A549 (cell line): ENCODE results near the gene CFAP61. TPM values are rescaled to one million over a fixed set of nuclear protein-coding genes. Genes with fewer than 3 reads are reported as not detected.
A peak's percentile ranks its signal among the peaks of the same experiment; 100 is the strongest.

Experiments
- ATAC-seq, 2 experiments: fragments of 200-7000 bp in 1 of 2; fragments of >200 bp in 1 of 2; cut with Nextera tagmentation in 1 of 2; cut with Tn5 transposase in 1 of 2; 3 replicates each; pipeline versions ENCODE4 v1.8.0 to v1.9.1; 2018 to 2020; ENCODE audit warnings: mild to moderate bottlenecking in 1 of 2, moderate library complexity in 1 of 2
- CTCF ChIA-PET: fragments of 300-600 bp; sonication (Branson Sonifier 250); formaldehyde crosslinking; extraction: SDS; loops from one replicate; lab custom pipeline; 2021; ENCODE audit warnings: antibody characterized with exemption, inconsistent platforms; lab: Yijun Ruan, JAX
- POLR2A ChIA-PET: fragments of 350-600 bp; formaldehyde crosslinking; extraction: SDS; loops from one replicate; lab custom pipeline; 2021; ENCODE audit warnings: antibody characterized with exemption, inconsistent platforms; lab: Yijun Ruan, JAX
- DNase-seq, 2 experiments: peaks; one replicate each; pipeline versions ENCODE4 v3.0.0 to v3.0.0-alpha.2; 2011 to 2016; ENCODE audit warnings: low read depth in 1 of 2, low spot score in 1 of 2
- FAIRE-seq: peaks from 2 replicates; lab custom pipeline; 2011; peaks lifted over from hg19 to GRCh38; lab: Jason Lieb, UNC
- H3K27ac ChIP-seq, 2 experiments: fragments of >200 bp; sonication (Bioruptor Twin); formaldehyde crosslinking; 3 replicates each; pipeline ENCODE4 v1.5.1; 2016 to 2017
- H3K4me1 ChIP-seq: fragments of >200 bp; sonication (Bioruptor Twin); formaldehyde crosslinking; 3 replicates; pipeline ENCODE4 v1.6.1; 2016
- H3K4me2 ChIP-seq: fragments of >200 bp; sonication (Bioruptor Twin); formaldehyde crosslinking; 3 replicates; pipeline ENCODE4 v1.6.1; 2016
- H3K4me3 ChIP-seq: fragments of >200 bp; sonication (Bioruptor Twin); formaldehyde crosslinking; 3 replicates; pipeline ENCODE4 v1.5.1; 2016
- H3K9me3 ChIP-seq: fragments of >200 bp; sonication (Bioruptor Twin); formaldehyde crosslinking; 3 replicates; pipeline ENCODE4 v1.6.1; 2016
- CHD2 ChIP-seq: fragments of 150-350 bp; IDR thresholded peaks from 2 replicates; pipeline ENCODE4 v1.6.1; 2014; ENCODE audit warnings: low read length; ENCODE audit not compliant: partially characterized antibody
- EHMT2 ChIP-seq: fragments of 200-600 bp; sonication (generic); IDR thresholded peaks from 2 replicates; pipeline ENCODE4 v1.6.1; 2016; ENCODE audit warnings: antibody characterized with exemption, low read depth, mild to moderate bottlenecking, moderate library complexity
- EP300 ChIP-seq, 2 experiments: fragments of >200 bp; sonication (Bioruptor Twin); formaldehyde crosslinking; IDR thresholded peaks; 2 replicates in 1 of 2; 3 replicates in 1 of 2; pipeline ENCODE4 v1.6.1; 2016 to 2017
- HDAC2 ChIP-seq: fragments of 200-600 bp; sonication (generic); IDR thresholded peaks from 2 replicates; pipeline ENCODE4 v1.6.1; 2016
- HES2 ChIP-seq: fragments of >200 bp; sonication (Bioruptor Twin); formaldehyde crosslinking; IDR thresholded peaks from 2 replicates; pipeline ENCODE4 v1.6.1; 2016
- HEYL ChIP-seq: fragments of 250-450 bp; sonication (Bioruptor Pico); IDR thresholded peaks from 2 replicates; pipeline ENCODE4 v1.8.0; 2021; ENCODE audit warnings: mild to moderate bottlenecking, moderate library complexity
- HOXB5 ChIP-seq: fragments of 250-450 bp; sonication (Bioruptor Pico); IDR thresholded peaks from 2 replicates; pipeline ENCODE4 v1.5.0; 2020; ENCODE audit warnings: mild to moderate bottlenecking, moderate library complexity
- JUNB ChIP-seq: fragments of >200 bp; sonication (Bioruptor Twin); formaldehyde crosslinking; IDR thresholded peaks from 2 replicates; pipeline ENCODE4 v1.6.1; 2016
- KDM1A ChIP-seq: fragments of 200-600 bp; sonication (generic); IDR thresholded peaks from 2 replicates; pipeline ENCODE4 v1.6.1; 2016; ENCODE audit warnings: low read depth, mild to moderate bottlenecking
- MAZ ChIP-seq: fragments of 150-350 bp; IDR thresholded peaks from 2 replicates; pipeline ENCODE4 v1.6.1; 2014; ENCODE audit warnings: antibody characterized with exemption, low read depth, low read length, borderline replicate concordance
- MYC ChIP-seq: IDR thresholded peaks from 2 replicates; pipeline ENCODE4 v1.6.1; 2012; ENCODE audit warnings: mild to moderate bottlenecking, inconsistent platforms, low read length, improper control_type of control experiment, borderline replicate concordance
- PHF8 ChIP-seq: fragments of 200-600 bp; sonication (generic); IDR thresholded peaks from 2 replicates; pipeline ENCODE4 v1.6.1; 2016; ENCODE audit warnings: low read depth, mild to moderate bottlenecking, antibody characterized with exemption, moderate library complexity, borderline replicate concordance
- RAD21 ChIP-seq, 2 experiments: fragments of >200 bp in 1 of 2; sonication (Bioruptor Twin) in 1 of 2; formaldehyde crosslinking in 1 of 2; IDR thresholded peaks in 1 of 2; conservative IDR thresholded peaks in 1 of 2; 2 replicates in 1 of 2; 3 replicates in 1 of 2; pipeline ENCODE4 v1.6.1; 2012 to 2018; ENCODE audit warnings: inconsistent platforms in 1 of 2
- TFCP2L1 ChIP-seq: fragments of 250-450 bp; sonication (Bioruptor Pico); IDR thresholded peaks from 2 replicates; pipeline ENCODE4 v1.5.0; 2021; ENCODE audit warnings: mild to moderate bottlenecking
- ZC3H11A ChIP-seq: fragments of 450-650 bp; IDR thresholded peaks from 2 replicates; pipeline ENCODE4 v1.6.1; 2014; ENCODE audit warnings: antibody characterized with exemption, mild to moderate bottlenecking
- ZFP36 ChIP-seq: fragments of 450-650 bp; IDR thresholded peaks from 2 replicates; pipeline ENCODE4 v1.6.1; 2014; ENCODE audit warnings: borderline replicate concordance; ENCODE audit not compliant: partially characterized antibody
- WGBS: methylation state at CpG from one replicate; pipeline ENCODE4 v1.1.6; 2017; ENCODE audit errors: missing lambda C conversion rate; 5-methylcytosine and 5-hydroxymethylcytosine counted together
- polyA plus RNA-seq, 4 experiments: library from polyadenylated mRNA; depleted of rRNA in 3 of 4; stranded (reverse); fragments of >200 nt; fragmentation: RNase III in 1 of 4; extraction: RNeasy Plus Mini Kit Qiagen cat#74134 plus additional on column Dnase treatment in 1 of 4; gene quantifications; 2 replicates in 3 of 4; 3 replicates in 1 of 4; pipeline ENCODE4 v1.2.3, GENCODE V29; 2011 to 2017
- TF ChIP-seq, protein P1 (sequence below): fragments of 200-600 bp; sonication (generic); IDR thresholded peaks from 2 replicates; pipeline ENCODE4 v1.6.1; 2016; ENCODE audit warnings: antibody characterized with exemption, mild to moderate bottlenecking, moderate library complexity
- TF ChIP-seq, protein P2 (sequence below): fragments of 450-650 bp; IDR thresholded peaks from 2 replicates; pipeline ENCODE4 v1.6.1; 2014; ENCODE audit warnings: antibody characterized with exemption

The CFAP61 gene
- polyA plus RNA-seq, 2 of the 4 experiments (the other 2 are of a cell fraction): 0.39 to 0.70 TPM

GRCh38 chr20:20273286-20273685 is 221.0 kb downstream of the CFAP61 start:
- whole genome bisulfite sequencing: 84% methylated on average over 1 of the region's 1 CpG
- CTCF ChIA-PET: interaction anchor here (1.6 kb wide), 1 partner anchor 36 kb away, joined by 3 read pairs; no protein-coding TSS in a partner anchor

DNA sequence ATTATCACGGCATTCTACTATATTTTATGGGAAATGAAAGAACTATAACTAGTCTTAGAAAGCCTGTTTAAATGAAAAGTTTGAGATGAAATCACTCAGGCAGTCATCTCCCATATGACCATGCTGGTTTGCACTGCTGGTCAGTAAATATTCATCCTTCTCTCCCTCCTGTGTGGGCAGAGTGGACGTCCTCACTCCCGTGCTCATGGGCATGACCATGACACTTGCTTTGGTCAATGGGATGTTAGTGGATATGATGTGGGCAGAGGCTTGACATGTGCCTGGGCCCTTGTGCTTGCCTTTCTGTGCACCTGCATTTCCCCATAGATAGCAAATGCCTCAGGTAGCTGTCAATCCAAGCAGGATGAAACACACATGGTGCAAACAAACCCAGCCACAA is 222.5 kb downstream of the CFAP61 start:
- H3K4me3 ChIP-seq: no peak overlapping the region
- DNase-seq: no peak
- 56% methylated on average over 3 of the region's 3 CpGs for WGBS
- no peak for ATAC-seq
- ChIA-PET POLR2A (no interaction called here), CTCF (interaction anchor here (0.8 kb wide), 1 partner anchor 43 kb away, joined by 3 read pairs; no protein-coding TSS in a partner anchor)
- H3K4me1 ChIP-seq: no peaks in the 10 kb centered on the region
- H3K4me2 ChIP-seq: no peak overlapping the region
- no peak for FAIRE-seq
- H3K27ac ChIP-seq: no peak overlapping the region
- no peaks in the 10 kb centered on the region for H3K9me3 ChIP-seq
- TF ChIP-seq HDAC2 (no peak), PHF8 (no peak), TFCP2L1 (CRISPR knock-in tag) (no peak), MYC (no peak), EHMT2 (no peak), CHD2 (no peak), HES2 (no peak), EP300 (IDR thresholded peaks at IDR 0.05) (no peak), JUNB (no peak), ZC3H11A (no peak), KDM1A (no peak), HEYL (no peak), RAD21 (conservative IDR thresholded peaks at IDR 0.05 in 1 of 2, IDR thresholded peaks at IDR 0.05 in 1 of 2) (no peak), HOXB5 (CRISPR knock-in tag) (no peak), MAZ (no peak), ZFP36 (no peak)
- TF ChIP-seq, protein P1, sequence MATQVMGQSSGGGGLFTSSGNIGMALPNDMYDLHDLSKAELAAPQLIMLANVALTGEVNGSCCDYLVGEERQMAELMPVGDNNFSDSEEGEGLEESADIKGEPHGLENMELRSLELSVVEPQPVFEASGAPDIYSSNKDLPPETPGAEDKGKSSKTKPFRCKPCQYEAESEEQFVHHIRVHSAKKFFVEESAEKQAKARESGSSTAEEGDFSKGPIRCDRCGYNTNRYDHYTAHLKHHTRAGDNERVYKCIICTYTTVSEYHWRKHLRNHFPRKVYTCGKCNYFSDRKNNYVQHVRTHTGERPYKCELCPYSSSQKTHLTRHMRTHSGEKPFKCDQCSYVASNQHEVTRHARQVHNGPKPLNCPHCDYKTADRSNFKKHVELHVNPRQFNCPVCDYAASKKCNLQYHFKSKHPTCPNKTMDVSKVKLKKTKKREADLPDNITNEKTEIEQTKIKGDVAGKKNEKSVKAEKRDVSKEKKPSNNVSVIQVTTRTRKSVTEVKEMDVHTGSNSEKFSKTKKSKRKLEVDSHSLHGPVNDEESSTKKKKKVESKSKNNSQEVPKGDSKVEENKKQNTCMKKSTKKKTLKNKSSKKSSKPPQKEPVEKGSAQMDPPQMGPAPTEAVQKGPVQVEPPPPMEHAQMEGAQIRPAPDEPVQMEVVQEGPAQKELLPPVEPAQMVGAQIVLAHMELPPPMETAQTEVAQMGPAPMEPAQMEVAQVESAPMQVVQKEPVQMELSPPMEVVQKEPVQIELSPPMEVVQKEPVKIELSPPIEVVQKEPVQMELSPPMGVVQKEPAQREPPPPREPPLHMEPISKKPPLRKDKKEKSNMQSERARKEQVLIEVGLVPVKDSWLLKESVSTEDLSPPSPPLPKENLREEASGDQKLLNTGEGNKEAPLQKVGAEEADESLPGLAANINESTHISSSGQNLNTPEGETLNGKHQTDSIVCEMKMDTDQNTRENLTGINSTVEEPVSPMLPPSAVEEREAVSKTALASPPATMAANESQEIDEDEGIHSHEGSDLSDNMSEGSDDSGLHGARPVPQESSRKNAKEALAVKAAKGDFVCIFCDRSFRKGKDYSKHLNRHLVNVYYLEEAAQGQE: no peak
- TF ChIP-seq, all 56 proteins: peak for 0

More at GRCh38 chr20:20273286-20273685, 221.0 kb downstream of the CFAP61 start:
- POLR2A ChIA-PET: no interaction called here
- 0 out of 6 replicates have a peak, but pooled peaks of 1 of the 2 experiments have one; percentile 19 for ATAC-seq
- Histone ChIP-seq H3K4me2 (no peak overlapping the region), H3K4me1 (no peaks in the 10 kb centered on the region), H3K4me3 (no peak overlapping the region), H3K9me3 (no peaks in the 10 kb centered on the region), H3K27ac (no peak overlapping the region)
- FAIRE-seq: peak; percentile 7
- DNase-seq: no peak
- TF ChIP-seq RAD21 (conservative IDR thresholded peaks at IDR 0.05 in 1 of 2, IDR thresholded peaks at IDR 0.05 in 1 of 2): no peak
- TF ChIP-seq, protein P1: no peak
- TF ChIP-seq, protein P2, sequence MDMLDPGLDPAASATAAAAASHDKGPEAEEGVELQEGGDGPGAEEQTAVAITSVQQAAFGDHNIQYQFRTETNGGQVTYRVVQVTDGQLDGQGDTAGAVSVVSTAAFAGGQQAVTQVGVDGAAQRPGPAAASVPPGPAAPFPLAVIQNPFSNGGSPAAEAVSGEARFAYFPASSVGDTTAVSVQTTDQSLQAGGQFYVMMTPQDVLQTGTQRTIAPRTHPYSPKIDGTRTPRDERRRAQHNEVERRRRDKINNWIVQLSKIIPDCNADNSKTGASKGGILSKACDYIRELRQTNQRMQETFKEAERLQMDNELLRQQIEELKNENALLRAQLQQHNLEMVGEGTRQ: no peak
